Activated CD4-positive, alpha-beta T cell treated with anti-CD3 and anti-CD28 coated beads, Interleukin-2, Interleukin-4, amounts not matched to agents 100 ng/mL and 50 ng/mL, durations not matched to agents 16 hours and 8 hours (primary cell): Measurements from ENCODE around the gene MT1M.
"Not testable (repeated sequence)": the region's sequence is repeated elsewhere in the genome, so short reads cannot be mapped to it uniquely, and the experiment has no call there.

Experiments
- DNase-seq: peaks from one replicate; pipeline ENCODE4 v3.0.0-alpha.2; 2020; ENCODE audit warnings: low spot score

The MT1M gene

DNA sequence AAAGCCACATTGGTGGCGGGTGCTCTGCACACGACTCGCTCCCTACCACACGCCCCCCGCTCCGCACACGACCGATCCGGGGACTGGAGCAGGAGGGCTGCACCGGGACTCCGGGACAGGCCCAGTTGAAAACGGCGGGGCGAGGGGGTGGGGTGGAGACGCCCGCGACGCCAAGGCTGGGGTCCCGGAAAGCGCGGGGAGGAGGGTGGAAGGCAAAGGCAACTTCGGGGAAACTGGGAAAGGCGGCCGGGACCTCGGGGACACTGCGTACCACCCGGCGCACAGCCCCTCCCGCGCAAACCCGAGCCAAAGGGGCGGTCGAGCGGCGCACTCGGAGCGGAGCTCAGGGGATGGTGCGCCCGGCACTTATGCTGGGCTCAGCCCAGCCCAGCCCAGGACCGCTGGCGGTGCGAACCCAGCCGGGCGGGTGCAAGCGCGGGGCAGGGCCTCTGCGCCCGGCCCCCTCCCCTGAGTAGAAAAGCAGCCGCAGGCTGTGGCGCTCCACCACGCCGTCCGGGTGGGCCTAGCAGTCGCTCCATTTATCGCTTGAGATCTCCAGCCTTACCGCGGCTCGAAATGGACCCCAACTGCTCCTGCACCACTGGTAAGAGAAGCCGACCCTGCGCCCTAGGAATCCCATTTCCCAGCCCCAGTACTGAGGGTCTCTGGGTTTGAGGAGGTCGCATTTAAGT lies at the start of gene MT1M:
TSS of gene MT1M (plus strand) at position 504 of the 692 bp plus-strand sequence. CDS start at position 577, 73 bp downstream.
- no peak for DNase-seq

DNA sequence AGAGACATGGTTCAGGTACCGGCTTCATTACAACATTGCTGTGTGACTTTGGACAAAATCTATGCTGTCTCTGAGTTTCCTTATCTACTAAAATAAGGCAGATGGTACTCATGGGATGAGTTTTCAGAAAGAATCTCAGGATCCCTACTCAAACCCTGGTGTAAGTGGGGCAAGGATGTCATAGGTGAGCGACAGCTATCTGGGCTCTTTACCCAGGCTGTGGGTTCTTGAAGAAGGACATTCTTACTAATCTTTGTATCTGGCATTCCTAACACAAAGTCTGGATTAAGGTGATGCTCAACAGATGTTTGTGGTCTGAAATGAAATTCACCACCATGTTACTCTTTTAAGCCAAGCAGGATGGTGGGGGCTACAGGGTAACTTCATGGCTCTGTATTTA lies 49.5 kb upstream of the MT1M start:
- not testable (repeated sequence) for DNase-seq

GRCh38 chr16:56583351-56584168 lies 48.9 kb upstream of the MT1M start:
- no peak for DNase-seq

- DNase-seq, result no peak
Measured at GRCh38 chr16:56584276-56584675, 48.2 kb upstream of the MT1M start.

DNA sequence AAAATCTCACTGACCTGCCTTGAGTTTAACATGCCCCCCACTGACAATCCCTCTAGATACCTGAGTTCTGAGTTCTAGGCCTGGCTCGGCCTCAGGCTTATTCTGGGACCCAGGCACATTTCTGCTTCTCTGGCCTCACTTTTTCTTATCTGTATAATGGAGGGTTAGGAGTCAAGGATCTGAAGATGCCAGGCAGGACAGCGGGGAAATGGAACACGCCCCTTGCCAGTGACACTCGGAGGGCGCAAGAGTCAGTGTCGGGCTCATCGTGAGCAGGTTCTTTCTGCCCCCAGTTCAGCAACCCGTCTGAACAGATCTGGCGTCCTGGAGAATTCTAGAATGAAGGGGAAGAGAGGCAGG lies 43.7 kb upstream of the MT1M start:
- no peak for DNase-seq

GRCh38 chr16:56589141-56590039 lies 43.1 kb upstream of the MT1M start, which contains the start of gene MT3:
TSS of gene MT3 (plus strand) at chr16:56589528. CDS start at chr16:56589591, 63 bp downstream.
- no peak for DNase-seq

DNA sequence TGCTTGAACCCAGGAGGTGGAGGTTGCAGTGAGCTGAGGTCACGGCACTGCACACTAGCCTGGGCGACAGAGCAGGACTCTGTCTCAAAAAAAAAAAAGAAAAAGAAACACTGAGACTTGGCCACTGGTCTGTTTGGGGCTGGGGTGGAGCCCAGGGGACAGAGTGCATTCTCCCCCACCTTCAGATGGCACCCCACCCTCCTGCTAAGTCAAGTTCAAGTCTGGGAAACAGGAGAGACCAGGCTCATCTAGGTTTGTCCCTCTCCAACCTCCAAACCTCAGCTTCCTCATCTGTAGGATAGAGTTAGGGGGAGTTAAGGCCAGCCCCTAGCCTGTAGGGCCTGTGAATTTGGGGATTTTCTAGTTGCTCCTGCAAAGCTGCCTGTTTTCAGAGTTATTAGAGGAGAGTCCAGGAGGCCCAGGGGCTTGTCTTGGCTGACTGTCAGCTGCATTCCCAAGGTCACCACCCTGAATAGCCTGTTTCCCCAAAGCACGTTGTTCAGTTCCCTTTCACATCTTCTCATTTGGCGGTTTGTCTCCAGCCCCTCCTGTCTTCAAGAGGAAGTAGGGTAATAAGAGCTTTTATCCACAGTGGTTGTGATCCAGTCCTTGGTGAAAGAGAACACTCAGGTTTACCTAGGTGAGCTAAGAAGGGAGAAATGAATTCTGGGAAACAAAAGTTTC lies 40.9 kb upstream of the MT1M start:
- DNase-seq, result no peak

DNA sequence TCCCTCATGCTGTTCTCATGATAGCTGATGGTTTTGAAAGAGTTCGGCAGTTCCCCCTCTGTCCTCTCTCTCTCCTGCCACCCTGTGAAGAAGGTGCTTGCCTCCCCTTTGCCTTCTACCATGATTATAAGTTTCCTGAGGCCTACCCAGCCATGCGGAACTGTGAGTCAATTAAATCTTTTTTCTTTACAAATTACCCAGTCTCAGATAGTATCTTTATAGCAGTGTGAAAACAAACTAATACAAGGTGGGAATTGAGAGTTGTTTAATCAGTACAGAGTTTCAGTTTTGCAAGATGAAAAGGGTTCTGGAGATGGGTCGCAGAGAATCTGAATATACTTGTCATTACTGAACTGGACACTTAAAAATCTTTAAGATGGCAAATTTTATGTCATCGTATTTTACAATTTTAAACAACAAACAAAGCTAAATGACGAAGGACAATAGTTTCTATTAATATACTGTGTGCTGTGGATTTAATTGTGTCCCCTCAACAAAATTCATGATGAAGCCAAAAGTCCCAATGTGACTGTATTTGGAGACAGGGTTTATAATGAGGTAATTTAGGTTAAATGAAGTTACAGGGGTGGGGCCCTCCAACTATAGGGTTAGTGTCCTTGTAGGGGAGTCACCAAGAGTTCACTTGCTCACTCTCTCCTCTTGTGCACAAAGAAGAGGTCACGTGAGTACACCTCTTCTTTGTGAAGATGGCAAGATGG lies 38.7 kb upstream of the MT1M start:
- DNase-seq, result no peak

- no peak for DNase-seq
Measured at GRCh38 chr16:56594292-56594619, 38.2 kb upstream of the MT1M start.

GRCh38 chr16:56600398-56600999 lies 32.0 kb upstream of the MT1M start:
- DNase-seq, result no peak

- DNase-seq, result no peak
Measured at GRCh38 chr16:56601325-56601724, 31.1 kb upstream of the MT1M start.

- DNase-seq, result no peak
Measured at GRCh38 chr16:56603589-56603988, 28.9 kb upstream of the MT1M start.

DNA sequence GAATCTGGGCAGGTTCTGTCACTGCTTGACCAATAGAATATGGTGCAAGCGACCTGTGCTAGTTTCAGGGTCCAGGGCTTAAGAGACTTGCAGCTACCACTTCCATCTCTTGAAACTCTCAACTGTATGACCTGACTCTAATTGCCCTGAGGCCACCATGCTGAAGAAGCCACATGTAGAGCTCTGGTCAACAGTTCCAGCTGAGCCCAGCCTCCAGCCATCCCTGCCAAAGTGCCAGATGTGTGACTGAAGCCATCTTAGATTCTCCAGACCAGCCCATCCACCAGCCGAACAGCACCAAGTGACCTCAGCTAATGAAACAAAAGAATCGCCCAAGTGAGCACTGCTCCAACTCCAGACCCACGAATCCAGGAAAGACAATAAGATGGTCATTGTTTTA lies 27.5 kb upstream of the MT1M start:
- DNase-seq, result no peak

- no peak for DNase-seq
Measured at GRCh38 chr16:56605475-56605874, 27.0 kb upstream of the MT1M start.

- no peak for DNase-seq
Measured at GRCh38 chr16:56606071-56606475, 26.4 kb upstream of the MT1M start.

DNA sequence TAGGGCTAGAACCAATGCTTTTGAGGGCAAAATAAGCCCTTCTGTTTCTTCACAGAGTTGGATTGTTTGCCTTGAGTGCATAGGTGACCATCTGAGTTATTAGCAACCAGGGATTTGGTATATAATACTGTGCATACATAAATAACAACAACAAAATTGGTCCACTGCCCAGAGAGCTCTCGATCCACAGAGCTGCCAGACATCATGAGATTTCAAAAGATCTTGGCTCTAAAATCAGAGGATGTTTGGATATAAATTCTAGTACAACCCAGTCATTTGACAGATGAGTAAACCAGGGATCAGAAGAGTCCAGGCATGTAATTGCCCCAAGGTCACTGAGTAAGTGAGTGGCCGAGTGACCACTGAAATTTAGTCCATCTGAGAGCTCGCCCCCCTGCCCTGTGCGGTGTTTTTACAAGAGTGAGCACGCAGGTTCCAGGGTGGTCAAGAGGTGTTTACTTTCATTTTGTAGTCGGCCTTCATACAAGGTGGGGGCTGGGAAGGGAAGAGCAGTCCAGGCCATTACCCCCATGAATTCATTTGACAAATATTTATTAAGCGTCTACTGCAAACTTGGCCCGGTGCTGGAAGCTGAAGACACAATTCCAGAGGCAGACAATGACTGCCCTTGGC lies 25.9 kb upstream of the MT1M start:
- DNase-seq, result no peak

GRCh38 chr16:56607109-56607618 lies 25.3 kb upstream of the MT1M start:
- no peak for DNase-seq

- DNase-seq, result no peak
Measured at GRCh38 chr16:56607675-56608042, 24.8 kb upstream of the MT1M start.

- DNase-seq, result peak; percentile 94
Measured at GRCh38 chr16:56608043-56608875, 24.2 kb upstream of the MT1M start, which contains the start of gene MT2A. TSS of gene MT2A (plus strand) at chr16:56608584. CDS start at chr16:56608656, 72 bp downstream.
